DOHH2 (cell line): Measurements from ENCODE around the gene UGT1A3.
"Not testable (repeated sequence)": the region's sequence is repeated elsewhere in the genome, so short reads cannot be mapped to it uniquely, and the experiment has no call there.

Experiments
- CTCF ChIP-seq: fragments of 200-600 bp; sonication (generic); IDR thresholded peaks from one replicate; pipeline ENCODE4 v1.5.1; 2014; ENCODE audit warnings: antibody characterized with exemption, mild to moderate bottlenecking, low read depth, low read length; ENCODE audit not compliant: poor library complexity, severe bottlenecking
- EZH2phosphoT487 ChIP-seq: fragments of 200-600 bp; sonication (generic); IDR thresholded peaks from 2 replicates; pipeline ENCODE4 v1.6.1; 2017; ENCODE audit warnings: borderline replicate concordance, mild to moderate bottlenecking, antibody characterized with exemption, low read length, moderate library complexity, mixed read lengths

- not testable (repeated sequence) for TF ChIP-seq CTCF, EZH2phosphoT487
Measured at GRCh38 chr2:233750689-233751088, 21.8 kb downstream of the UGT1A3 start.
